ENCODE data around the gene TNFRSF14.

The TNFRSF14 gene

GRCh38 chr1:2553871-2554620 is 2.1 kb upstream of the TNFRSF14 start:
- no peak overlapping the region for H3K27ac ChIP-seq
- TF ChIP-seq CTCF (conservative IDR thresholded peaks at IDR 0.05): no peak

GRCh38 chr1:2554621-2555387 is 1.4 kb upstream of the TNFRSF14 start:
- peak; percentile 19 for TF ChIP-seq CTCF (conservative IDR thresholded peaks at IDR 0.05)

GRCh38 chr1:2555634-2556276 is 416 bp upstream of the TNFRSF14 start:
- no peak for TF ChIP-seq CTCF (conservative IDR thresholded peaks at IDR 0.05)
- peak overlapping the region; percentile 92 for H3K27ac ChIP-seq

More at GRCh38 chr1:2554621-2555387, 1.4 kb upstream of the TNFRSF14 start:
- H3K27ac ChIP-seq: peak overlapping the region; percentile 92

- H3K27ac ChIP-seq: peak overlapping the region; percentile 92
- TF ChIP-seq CTCF (conservative IDR thresholded peaks at IDR 0.05): no peak; the same call in 1 of the 2 replicates
Measured at GRCh38 chr1:2556678-2557481, 709 bp downstream of the TNFRSF14 start.

GRCh38 chr1:2557482-2558400 is 1.6 kb downstream of the TNFRSF14 start:
- peak overlapping the region; percentile 92; the same call in 1 of the 2 replicates for H3K27ac ChIP-seq
- TF ChIP-seq CTCF (conservative IDR thresholded peaks at IDR 0.05): no peak

- no peak for TF ChIP-seq CTCF (conservative IDR thresholded peaks at IDR 0.05)
- H3K27ac ChIP-seq: no peak overlapping the region
Measured at GRCh38 chr1:2558420-2558819, 2.2 kb downstream of the TNFRSF14 start.
